ENCODE results near the gene TNN. TPM values are rescaled to one million over a fixed set of nuclear protein-coding genes. Genes with fewer than 3 reads are reported as not detected.

Gene TNN
- total and polyA plus RNA-seq, 7 donors, result 0.01 TPM; not detected in 5

- Histone ChIP-seq H3K27me3 (ENCODE audit: insufficient read depth in 3 of 3, low read length in 2 of 3) (no peaks in the 10 kb centered on the region), H3K4me1 (no peaks in the 10 kb centered on the region), H3K36me3 (ENCODE audit: insufficient read depth in 1 of 2, low read depth in 1 of 2) (no peaks in the 10 kb centered on the region), H3K4me3 (no peak overlapping the region), H3K9me3 (no peaks in the 10 kb centered on the region), H3K27ac (no peak overlapping the region)
- 52 to 75% (median 63%) methylated on average over 1 of the region's 1 CpG for WGBS, 3 donors
- no peak for TF ChIP-seq CTCF (IDR thresholded peaks at IDR 0.05)
- no peak for ATAC-seq
- intact Hi-C loops (cut with DNase I), result loop anchor here in 1 of 2 donors (5.0 kb wide), 1 partner anchor 353 kb away; no protein-coding TSS in a partner anchor
- DNase-seq, result no peak
Observed at GRCh38 chr1:175120511-175120910, 52.9 kb downstream of the TNN start.

- no peaks in the 10 kb centered on the region for H3K9me3 ChIP-seq
- H3K27me3 ChIP-seq (ENCODE audit: insufficient read depth in 3 of 3, low read length in 2 of 3), result no peaks in the 10 kb centered on the region
- H3K4me3 ChIP-seq, result no peak overlapping the region
- H3K4me1 ChIP-seq, result no peaks in the 10 kb centered on the region
- intact Hi-C loops (cut with DNase I), result loop anchor here in 1 of 2 donors (1.0 to 5.0 kb wide), 2 partner anchors 96 to 358 kb away; no protein-coding TSS in a partner anchor
- no peak for DNase-seq
- 19 to 32% (median 25%) methylated on average over 1 of the region's 1 CpG for whole genome bisulfite sequencing, 3 donors
- TF ChIP-seq CTCF (IDR thresholded peaks at IDR 0.05), result no peak
- ATAC-seq, result peak in 1 of 4 donors; percentile 41
- no peaks in the 10 kb centered on the region for H3K36me3 ChIP-seq (ENCODE audit: insufficient read depth in 1 of 2, low read depth in 1 of 2)
- H3K27ac ChIP-seq, result no peak overlapping the region
Observed at GRCh38 chr1:175124861-175125260, 57.2 kb downstream of the TNN start.

GRCh38 chr1:175126347-175126746 lies 58.7 kb downstream of the TNN start:
- Histone ChIP-seq H3K36me3 (ENCODE audit: insufficient read depth in 1 of 2, low read depth in 1 of 2) (no peaks in the 10 kb centered on the region), H3K27me3 (ENCODE audit: insufficient read depth in 3 of 3, low read length in 2 of 3) (no peaks in the 10 kb centered on the region), H3K27ac (no peak overlapping the region), H3K4me3 (no peak overlapping the region), H3K9me3 (no peaks in the 10 kb centered on the region), H3K4me1 (no peaks in the 10 kb centered on the region)
- ATAC-seq, result no peak
- intact Hi-C loops (cut with DNase I), result no loop called here
- WGBS, 3 donors, result 47 to 56% (median 51%) methylated on average over 4 of the region's 4 CpGs
- no peak for DNase-seq
- TF ChIP-seq CTCF (IDR thresholded peaks at IDR 0.05), result no peak

- Histone ChIP-seq H3K36me3 (ENCODE audit: insufficient read depth in 1 of 2, low read depth in 1 of 2) (no peaks in the 10 kb centered on the region), H3K27me3 (ENCODE audit: insufficient read depth in 3 of 3, low read length in 2 of 3) (no peaks in the 10 kb centered on the region), H3K4me1 (no peaks in the 10 kb centered on the region), H3K4me3 (no peak overlapping the region), H3K9me3 (no peaks in the 10 kb centered on the region), H3K27ac (no peak overlapping the region)
- DNase-seq, result no peak
- no peak for TF ChIP-seq CTCF (IDR thresholded peaks at IDR 0.05)
- WGBS, 3 donors, result 74 to 95% (median 75%) methylated on average over 6 of the region's 6 CpGs
- no peak for ATAC-seq
- intact Hi-C loops (cut with DNase I), result no loop called here
Observed at GRCh38 chr1:175127565-175127964, 59.9 kb downstream of the TNN start.

- H3K27me3 ChIP-seq (ENCODE audit: insufficient read depth in 3 of 3, low read length in 2 of 3), result no peaks in the 10 kb centered on the region
- intact Hi-C loops (cut with DNase I), result no loop called here
- H3K4me3 ChIP-seq, result no peak overlapping the region
- no peak overlapping the region for H3K27ac ChIP-seq
- no peaks in the 10 kb centered on the region for H3K9me3 ChIP-seq
- H3K4me1 ChIP-seq, result no peaks in the 10 kb centered on the region
- no peak for DNase-seq
- ATAC-seq, result no peak
- no peak for TF ChIP-seq CTCF (IDR thresholded peaks at IDR 0.05)
- 87 to 92% (median 91%) methylated on average over 9 of the region's 9 CpGs for WGBS, 3 donors
- no peaks in the 10 kb centered on the region for H3K36me3 ChIP-seq (ENCODE audit: insufficient read depth in 1 of 2, low read depth in 1 of 2)
Observed at GRCh38 chr1:175128523-175128922, 60.9 kb downstream of the TNN start.

All from psoas muscle (tissue), 8 donors.